ENCODE data around the gene ZNF804A.

GRCh38 chr2:184598002-184598315 lies 370 bp upstream of the ZNF804A start:
- TF ChIP-seq CTCF (IDR thresholded peaks at IDR 0.05) (no peak), POLR2A (IDR thresholded peaks at IDR 0.05) (no peak)
